Glutamatergic neuron (in vitro differentiated cells): ENCODE results near the gene CD244. TPM values are rescaled to one million over a fixed set of nuclear protein-coding genes. Genes with fewer than 3 reads are reported as not detected.

ENCODE experiments used
- DNase-seq: peaks from one replicate; pipeline ENCODE4 v3.0.0; 2022
- H3K27ac Mint-ChIP-seq: one replicate; pipeline ENCODE4 v1.8.0; 2020; ENCODE audit warnings: mild to moderate bottlenecking, mixed read lengths, inconsistent platforms; ENCODE audit not compliant: unreplicated experiment
- H3K27me3 Mint-ChIP-seq: one replicate; pipeline ENCODE4 v1.8.0; 2020; ENCODE audit warnings: mild to moderate bottlenecking, moderate library complexity, mixed read lengths, inconsistent platforms; ENCODE audit not compliant: unreplicated experiment
- H3K36me3 Mint-ChIP-seq: one replicate; pipeline ENCODE4 v1.8.0; 2020; ENCODE audit warnings: mild to moderate bottlenecking, mixed read lengths, inconsistent platforms; ENCODE audit not compliant: unreplicated experiment
- H3K4me1 Mint-ChIP-seq: one replicate; pipeline ENCODE4 v1.8.0; 2020; ENCODE audit warnings: mild to moderate bottlenecking, low read depth, mixed read lengths, inconsistent platforms; ENCODE audit not compliant: unreplicated experiment
- H3K4me3 Mint-ChIP-seq: one replicate; pipeline ENCODE4 v1.8.0; 2020; ENCODE audit warnings: mild to moderate bottlenecking, mixed read lengths, inconsistent platforms; ENCODE audit not compliant: unreplicated experiment
- H3K9me3 Mint-ChIP-seq: one replicate; pipeline ENCODE4 v1.8.0; 2020; ENCODE audit warnings: mild to moderate bottlenecking, moderate library complexity, mixed read lengths, inconsistent platforms; ENCODE audit not compliant: unreplicated experiment
- total RNA-seq: library from RNA; stranded (reverse); fragmentation: NEBNext Ultra II Directional; extraction: Animal tissue kit (Norgen Biotek cat#: 25700); gene quantifications from one replicate; pipeline ENCODE4 v1.2.1, GENCODE V29; 2021; ENCODE audit not compliant: unreplicated experiment
- TF ChIP-seq, protein P1 (sequence below): fragments of 200-600 bp; sonication (generic); IDR thresholded peaks from one replicate; pipeline ENCODE4 v1.5.0; 2021; ENCODE audit not compliant: partially characterized antibody, unreplicated experiment

CD244 gene
- total RNA-seq, 1 donor from 2014 or later = not detected

DNA sequence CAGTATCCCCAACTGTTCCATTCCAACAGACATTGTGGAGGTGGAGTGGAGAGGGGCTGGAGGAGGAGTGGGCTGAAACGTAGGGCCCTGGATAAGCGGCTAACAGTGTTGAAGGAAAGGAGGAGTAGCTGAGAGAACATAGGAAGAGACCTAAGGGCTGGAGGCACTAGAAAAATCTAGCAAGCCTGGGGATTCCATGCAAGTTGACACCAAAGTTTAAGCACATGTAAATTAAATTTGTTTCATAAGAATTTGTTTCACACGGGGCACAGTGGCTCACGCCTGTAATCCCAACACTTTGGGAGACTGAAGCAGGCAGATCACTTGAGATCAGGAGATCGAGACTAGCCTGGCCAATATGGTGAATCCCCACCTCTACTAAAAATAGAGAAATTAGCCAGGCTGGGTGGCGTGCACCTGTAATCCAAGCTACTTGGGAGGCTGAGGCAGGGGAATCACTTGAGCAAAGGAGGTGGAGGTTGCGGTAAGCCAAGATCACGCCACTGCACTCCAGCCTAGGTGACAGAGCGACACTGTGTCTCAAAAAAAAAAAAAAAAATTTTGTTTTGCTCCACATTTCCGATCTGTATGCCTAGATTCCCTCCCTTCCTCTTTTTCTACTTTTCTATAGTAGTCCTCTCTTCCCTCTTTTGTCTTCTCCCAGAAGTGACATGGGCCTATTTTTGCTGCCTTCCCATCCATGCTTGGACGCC is 530 bp upstream of the CD244 start:
- Mint-ChIP-seq H3K4me1 (no peaks in the 10 kb centered on the region), H3K36me3 (no peaks in the 10 kb centered on the region), H3K27ac (no peak overlapping the region), H3K4me3 (no peak overlapping the region), H3K27me3 (peaks cover 5% of the 10 kb centered on the region), H3K9me3 (peaks cover 5% of the 10 kb centered on the region)
- TF ChIP-seq, protein P1, sequence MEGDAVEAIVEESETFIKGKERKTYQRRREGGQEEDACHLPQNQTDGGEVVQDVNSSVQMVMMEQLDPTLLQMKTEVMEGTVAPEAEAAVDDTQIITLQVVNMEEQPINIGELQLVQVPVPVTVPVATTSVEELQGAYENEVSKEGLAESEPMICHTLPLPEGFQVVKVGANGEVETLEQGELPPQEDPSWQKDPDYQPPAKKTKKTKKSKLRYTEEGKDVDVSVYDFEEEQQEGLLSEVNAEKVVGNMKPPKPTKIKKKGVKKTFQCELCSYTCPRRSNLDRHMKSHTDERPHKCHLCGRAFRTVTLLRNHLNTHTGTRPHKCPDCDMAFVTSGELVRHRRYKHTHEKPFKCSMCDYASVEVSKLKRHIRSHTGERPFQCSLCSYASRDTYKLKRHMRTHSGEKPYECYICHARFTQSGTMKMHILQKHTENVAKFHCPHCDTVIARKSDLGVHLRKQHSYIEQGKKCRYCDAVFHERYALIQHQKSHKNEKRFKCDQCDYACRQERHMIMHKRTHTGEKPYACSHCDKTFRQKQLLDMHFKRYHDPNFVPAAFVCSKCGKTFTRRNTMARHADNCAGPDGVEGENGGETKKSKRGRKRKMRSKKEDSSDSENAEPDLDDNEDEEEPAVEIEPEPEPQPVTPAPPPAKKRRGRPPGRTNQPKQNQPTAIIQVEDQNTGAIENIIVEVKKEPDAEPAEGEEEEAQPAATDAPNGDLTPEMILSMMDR = no peak
- DNase-seq = no peak

DNA sequence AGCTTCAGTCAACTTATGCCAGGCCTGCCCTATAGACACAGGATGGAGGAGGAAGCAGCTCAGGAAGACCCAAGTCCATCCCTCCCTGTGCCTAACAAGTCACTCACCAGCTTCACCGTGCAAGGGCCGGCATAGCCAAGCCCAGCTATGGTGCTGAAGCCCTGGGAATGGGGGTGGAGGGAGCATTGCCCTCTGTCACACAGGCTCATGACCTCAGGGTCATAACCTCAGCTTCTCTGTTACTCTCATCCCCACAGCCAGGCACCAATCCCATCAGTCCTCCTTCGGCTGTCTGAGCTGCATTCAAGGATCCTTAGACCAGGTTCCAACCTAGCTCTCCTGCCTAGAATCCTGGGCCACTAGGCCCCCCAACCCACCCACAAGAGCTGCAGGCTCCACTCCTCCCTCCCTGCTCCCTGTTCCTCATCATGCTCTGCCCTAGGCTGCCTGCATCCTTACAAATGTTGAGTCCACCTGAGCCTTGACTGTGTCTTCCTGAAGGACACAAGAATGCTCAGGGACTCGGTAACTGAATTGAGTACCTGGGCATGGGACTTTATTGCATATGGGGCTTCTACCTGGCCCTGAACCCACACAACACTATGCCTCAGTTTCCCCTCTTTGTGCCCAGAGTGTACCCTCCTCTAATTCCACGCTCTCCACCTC is 1.7 kb downstream of the CD244 start:
- H3K36me3 Mint-ChIP-seq = no peaks in the 10 kb centered on the region
- no peak overlapping the region for H3K27ac Mint-ChIP-seq
- H3K4me3 Mint-ChIP-seq = no peak overlapping the region
- H3K9me3 Mint-ChIP-seq = peaks cover 5% of the 10 kb centered on the region
- TF ChIP-seq, protein P1 = no peak
- no peak for DNase-seq
- peaks cover 5% of the 10 kb centered on the region for H3K27me3 Mint-ChIP-seq
- H3K4me1 Mint-ChIP-seq = no peaks in the 10 kb centered on the region

DNA sequence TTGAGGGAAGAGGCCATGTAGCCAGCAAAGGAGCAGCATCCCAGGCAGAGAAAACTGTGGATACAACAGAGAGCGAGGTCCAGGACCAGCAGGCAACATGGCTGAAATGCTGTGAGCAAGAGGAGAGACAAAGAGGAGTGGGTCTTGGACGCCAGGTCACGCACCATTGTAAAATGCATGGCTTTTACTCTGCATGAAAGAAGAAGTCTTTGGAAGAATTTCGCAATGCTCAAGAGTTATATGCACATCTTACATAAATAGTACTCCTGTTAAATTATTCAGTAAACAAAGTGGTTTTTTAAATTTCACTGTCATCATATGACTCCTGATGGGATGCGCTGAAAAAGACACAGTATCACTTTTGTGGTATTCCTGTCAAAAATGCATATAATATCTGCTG is 3.5 kb downstream of the CD244 start:
- H3K27me3 Mint-ChIP-seq = peaks cover 3% of the 10 kb centered on the region
- TF ChIP-seq, protein P1 = no peak

DNA sequence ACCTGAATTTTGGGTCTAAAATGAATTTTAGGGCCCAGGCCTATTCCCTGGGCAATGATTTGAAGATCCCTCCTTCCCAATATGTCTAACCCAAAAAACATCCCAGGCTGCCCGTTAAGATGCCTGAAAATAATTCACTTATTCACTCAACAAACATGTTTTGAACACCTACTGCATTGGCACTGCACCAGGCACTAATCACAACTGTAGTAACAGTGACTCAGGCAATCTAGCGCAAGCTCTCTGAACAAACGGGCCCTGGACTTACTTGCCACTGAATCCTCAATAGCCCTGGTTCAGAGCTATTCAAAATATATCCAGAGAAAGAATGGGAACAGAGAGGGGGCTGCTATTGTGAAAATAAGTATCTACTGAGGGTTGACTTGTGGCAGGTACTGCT is 4.2 kb downstream of the CD244 start:
- no peaks in the 10 kb centered on the region for H3K36me3 Mint-ChIP-seq
- H3K27me3 Mint-ChIP-seq = peaks cover 5% of the 10 kb centered on the region
- TF ChIP-seq, protein P1 = no peak
- no peaks in the 10 kb centered on the region for H3K4me1 Mint-ChIP-seq
- peaks cover 5% of the 10 kb centered on the region for H3K9me3 Mint-ChIP-seq
- H3K4me3 Mint-ChIP-seq = no peak overlapping the region
- no peak overlapping the region for H3K27ac Mint-ChIP-seq
- DNase-seq = no peak

More for the DNA sequence above, 3.5 kb downstream of the CD244 start:
- Mint-ChIP-seq H3K4me3 (no peak overlapping the region), H3K36me3 (no peaks in the 10 kb centered on the region), H3K27ac (no peak overlapping the region), H3K9me3 (peaks cover 5% of the 10 kb centered on the region), H3K4me1 (no peaks in the 10 kb centered on the region)
- no peak for DNase-seq

DNA sequence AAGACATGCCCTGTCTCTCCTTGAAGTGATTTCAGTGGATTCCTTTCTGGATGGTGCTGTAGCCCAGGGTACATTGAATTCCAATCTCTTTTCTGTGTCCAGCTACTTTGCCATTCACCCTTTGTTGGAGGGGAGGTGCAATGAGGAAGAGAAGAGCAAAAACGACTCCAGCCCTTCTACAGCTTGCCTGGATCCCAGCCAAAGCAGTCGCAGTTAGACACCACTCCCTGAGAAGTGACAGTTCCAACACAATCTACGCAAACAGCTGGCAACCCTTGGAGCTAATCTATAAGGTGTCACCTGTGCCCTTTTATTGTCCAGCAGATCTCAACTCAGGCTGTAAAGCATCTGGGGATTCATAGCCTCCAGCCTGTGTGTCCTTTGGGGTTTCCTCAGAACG is 4.6 kb downstream of the CD244 start:
- H3K36me3 Mint-ChIP-seq = no peaks in the 10 kb centered on the region
- H3K27me3 Mint-ChIP-seq = peaks cover 5% of the 10 kb centered on the region
- no peak overlapping the region for H3K4me3 Mint-ChIP-seq
- H3K4me1 Mint-ChIP-seq = no peaks in the 10 kb centered on the region
- no peak for DNase-seq
- H3K9me3 Mint-ChIP-seq = peaks cover 5% of the 10 kb centered on the region
- H3K27ac Mint-ChIP-seq = no peak overlapping the region
- TF ChIP-seq, protein P1 = no peak
